Daoy (cell line): Measurements from ENCODE around the gene SEMA5B. TPM values are rescaled to one million over a fixed set of nuclear protein-coding genes. Genes with fewer than 3 reads are reported as not detected.

Experiments
- DNase-seq: peaks from one replicate; pipeline ENCODE4 v3.0.0-alpha.2; 2015; ENCODE audit warnings: low read depth
- total RNA-seq: library from RNA; depleted of rRNA; stranded (reverse); fragments of >200 nt; shearing (Covaris generic); gene quantifications from 2 replicates; pipeline ENCODE4 v1.2.3, GENCODE V29; 2014

The SEMA5B gene
- total RNA-seq, 1 experiment from 2014 or later = not detected

GRCh38 chr3:122928396-122929187 is 99.0 kb downstream of the SEMA5B start:
- no peak for DNase-seq

GRCh38 chr3:122927726-122928125 is 99.8 kb downstream of the SEMA5B start:
- DNase-seq = no peak

GRCh38 chr3:122926811-122927210 is 100.8 kb downstream of the SEMA5B start:
- DNase-seq = no peak

GRCh38 chr3:122926322-122926721 is 101.2 kb downstream of the SEMA5B start:
- no peak for DNase-seq

- DNase-seq = no peak
Measured at GRCh38 chr3:122925756-122926155, 101.8 kb downstream of the SEMA5B start.

- no peak for DNase-seq
Measured at GRCh38 chr3:122924056-122924455, 103.5 kb downstream of the SEMA5B start.

- DNase-seq = no peak
Measured at GRCh38 chr3:122923611-122924010, 104.0 kb downstream of the SEMA5B start.

- DNase-seq = no peak
Measured at GRCh38 chr3:122921791-122922651, 105.5 kb downstream of the SEMA5B start.

- no peak for DNase-seq
Measured at GRCh38 chr3:122920986-122921385, 106.6 kb downstream of the SEMA5B start.

GRCh38 chr3:122919291-122919610 is 108.3 kb downstream of the SEMA5B start:
- no peak for DNase-seq

- DNase-seq = no peak
Measured at GRCh38 chr3:122918576-122919290, 108.8 kb downstream of the SEMA5B start.

GRCh38 chr3:122917412-122917811 is 110.2 kb downstream of the SEMA5B start:
- DNase-seq = no peak

- no peak for DNase-seq
Measured at GRCh38 chr3:122916580-122916979, 111.0 kb downstream of the SEMA5B start.

- DNase-seq = no peak
Measured at GRCh38 chr3:122916084-122916483, 111.5 kb downstream of the SEMA5B start.

- DNase-seq = no peak
Measured at GRCh38 chr3:122915300-122916055, 112.1 kb downstream of the SEMA5B start.

- no peak for DNase-seq
Measured at GRCh38 chr3:122913539-122914100, 113.9 kb downstream of the SEMA5B start.

GRCh38 chr3:122912772-122913538 is 114.6 kb downstream of the SEMA5B start:
- no peak for DNase-seq

GRCh38 chr3:122911901-122912300 is 115.7 kb downstream of the SEMA5B start:
- DNase-seq = no peak

- DNase-seq = no peak
Measured at GRCh38 chr3:122908251-122908650, 119.3 kb downstream of the SEMA5B start.

- no peak for DNase-seq
Measured at GRCh38 chr3:122907471-122907870, 120.1 kb downstream of the SEMA5B start.

- no peak for DNase-seq
Measured at GRCh38 chr3:122903171-122903570, 124.4 kb downstream of the SEMA5B start.
